GM12872 (cell line): ENCODE data around the gene SCGB1A1.

Source experiments
- CTCF ChIP-seq: IDR thresholded peaks from 3 replicates; pipeline ENCODE4 v1.5.1; 2011; ENCODE audit warnings: low read depth, mild to moderate bottlenecking, low read length, moderate library complexity; ENCODE audit not compliant: insufficient read depth

SCGB1A1 gene

GRCh38 chr11:62393061-62393611, 25.7 kb upstream of the SCGB1A1 start:
- peak; percentile 37; the same call in 2 of the 3 replicates for TF ChIP-seq CTCF

GRCh38 chr11:62393735-62394134, 25.1 kb upstream of the SCGB1A1 start:
- no peak for TF ChIP-seq CTCF

DNA sequence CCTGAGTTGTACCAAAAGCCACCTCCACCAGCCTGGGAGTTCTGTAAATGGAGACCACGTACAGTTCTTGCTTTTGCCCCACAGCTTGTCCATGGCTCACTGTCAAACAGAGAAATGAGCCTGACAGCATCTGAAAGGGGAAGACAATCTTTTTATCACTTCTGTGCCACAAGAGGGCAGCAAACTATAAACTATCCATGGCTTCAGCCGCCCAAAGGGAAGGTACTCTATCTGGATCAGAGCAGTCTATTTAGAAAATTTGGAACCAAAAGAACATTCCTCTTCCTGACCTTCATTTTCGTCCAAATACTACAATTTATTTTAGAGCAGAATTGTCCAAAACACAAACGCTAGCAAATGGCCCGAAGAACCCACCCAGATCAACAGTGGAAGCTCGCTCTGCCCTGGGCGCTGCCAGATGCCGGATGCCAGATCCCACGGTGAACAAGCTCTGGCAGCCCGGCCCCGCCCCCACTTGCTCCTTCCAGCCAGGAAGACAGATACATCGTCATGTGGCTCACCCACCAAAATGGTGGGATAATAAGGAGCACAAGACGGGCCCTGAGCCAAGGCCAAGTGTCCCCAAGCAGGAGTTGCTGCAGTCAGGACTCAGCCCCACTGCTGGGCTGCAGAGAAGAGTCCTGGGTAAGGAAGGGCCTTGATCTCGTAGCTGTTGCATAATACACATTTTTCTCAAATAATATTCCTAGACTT, 23.9 kb upstream of the SCGB1A1 start:
- TF ChIP-seq CTCF = peak; percentile 70

GRCh38 chr11:62395885-62396551, 22.8 kb upstream of the SCGB1A1 start:
- no peak for TF ChIP-seq CTCF

DNA sequence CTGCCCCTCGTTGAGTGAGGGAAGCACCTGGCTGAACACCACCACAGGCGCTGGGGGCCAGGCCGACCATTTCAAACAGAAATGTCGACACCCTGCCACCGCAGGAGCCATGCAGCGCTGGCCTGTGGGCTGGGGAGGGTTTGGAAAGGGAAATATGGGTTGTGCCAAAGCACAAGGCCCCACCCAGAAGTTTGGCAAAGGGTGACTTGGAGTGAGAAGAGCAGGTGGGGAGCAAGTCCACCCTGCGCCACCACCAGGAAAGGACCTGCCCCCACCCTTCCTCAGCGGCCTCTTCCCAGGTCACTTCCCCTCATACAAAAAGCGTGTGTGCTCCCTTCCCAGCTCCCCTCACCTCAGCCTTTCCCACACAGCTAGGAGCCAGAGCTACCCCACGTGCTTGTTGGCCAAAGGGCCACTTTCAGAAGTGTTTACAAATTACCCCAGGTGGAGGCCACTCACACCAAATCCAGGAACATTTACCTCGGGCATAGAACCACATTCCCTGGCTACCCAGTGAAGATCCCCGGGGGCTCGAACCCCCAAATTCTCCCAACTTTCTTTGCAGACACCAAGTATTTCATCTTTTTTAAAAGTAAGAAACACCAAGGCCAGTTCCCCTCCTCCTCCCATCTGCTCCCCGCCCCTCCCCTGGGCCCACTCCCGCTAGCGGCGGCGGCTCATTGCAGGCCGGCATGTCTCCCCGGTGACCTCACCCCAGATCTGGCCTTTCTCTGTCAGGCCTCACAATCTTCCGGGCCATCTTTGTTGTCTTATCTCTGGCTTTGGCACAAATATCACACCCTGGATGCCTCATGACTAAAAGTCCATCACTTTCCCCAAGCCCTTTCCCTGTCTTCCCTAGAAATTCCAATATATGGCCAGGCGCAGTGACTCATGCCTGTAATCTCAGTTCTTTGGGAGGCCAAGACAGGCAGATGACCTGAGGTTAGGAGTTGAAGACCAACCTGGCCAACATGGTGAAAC, 20.5 kb upstream of the SCGB1A1 start:
- no peak for TF ChIP-seq CTCF

GRCh38 chr11:62399172-62399877, 19.5 kb upstream of the SCGB1A1 start:
- no peak for TF ChIP-seq CTCF
